Body of pancreas (tissue), 4 donors: ENCODE data around the gene LINC01488. TPM values are rescaled to one million over a fixed set of nuclear protein-coding genes. Genes with fewer than 3 reads are reported as not detected.

Experiments
- ATAC-seq: fragments of 150-250 bp; one replicate; pipeline ENCODE4 v1.9.1; 2016
- DNase-seq, 4 donors: peaks; one replicate each; pipeline ENCODE4 v3.0.0-alpha.2; 2019
- H3K27ac ChIP-seq, 4 donors: fragments of 200-600 bp; sonication (generic); 1 replicate in 3 of 4; 2 replicates in 1 of 4; pipeline versions ENCODE4 v1.5.1 to v1.6.1; 2016 to 2019; ENCODE audit warnings: mild to moderate bottlenecking in 1 of 4, mixed read lengths in 1 of 4, moderate library complexity in 1 of 4
- H3K27me3 ChIP-seq, 2 donors: fragments of 200-600 bp; sonication (generic); one replicate each; pipeline ENCODE4 v1.6.0; 2016; ENCODE audit warnings: mild to moderate bottlenecking in 1 of 2
- H3K36me3 ChIP-seq, 2 donors: fragments of 200-600 bp; sonication (generic); replicated peaks in 1 of 2; 2 replicates each; pipeline ENCODE4 v1.5.1; 2016; ENCODE audit warnings: low read depth in 2 of 2; ENCODE audit not compliant: insufficient read depth in 1 of 2
- H3K4me1 ChIP-seq: fragments of 200-600 bp; sonication (generic); one replicate; pipeline ENCODE4 v1.6.0; 2016
- H3K4me3 ChIP-seq, 2 donors: fragments of 200-600 bp; sonication (generic); 1 replicate in 1 of 2; 2 replicates in 1 of 2; pipeline ENCODE4 v1.5.1; 2016 to 2019
- H3K9me3 ChIP-seq, 3 donors: fragments of 200-600 bp; sonication (generic); 1 replicate in 2 of 3; 2 replicates in 1 of 3; pipeline ENCODE4 v1.5.1; 2016
- POLR2A ChIP-seq, 3 donors: fragments of 450-650 bp; IDR thresholded peaks; one replicate each; pipeline ENCODE4 v1.6.1; 2016; ENCODE audit warnings: antibody characterized with exemption in 3 of 3, mild to moderate bottlenecking in 2 of 3
- WGBS, 2 donors: methylation state at CpG; one replicate each; pipeline ENCODE4 v1.1.5; 2017; 5-methylcytosine and 5-hydroxymethylcytosine counted together
- intact Hi-C: fragments of 100-400 bp; cut with DNase I; formaldehyde crosslinking; loops from one replicate; pipeline ENCODE4 v1.15.1; 2023
- total RNA-seq, 2 donors: library from RNA; depleted of rRNA; stranded (reverse); fragments of >200 nt; gene quantifications; one replicate each; pipeline ENCODE4 v1.1.0, GENCODE V29; 2016
- TF ChIP-seq, protein P1 (sequence below), 7 experiments: fragments of 450-650 bp in 4 of 7; fragments of 200-600 bp in 3 of 7; sonication (generic) in 3 of 7; IDR thresholded peaks; one replicate each; pipeline ENCODE4 v1.5.1; 2016 to 2019; ENCODE audit warnings: antibody characterized with exemption in 7 of 7

Gene LINC01488
- total RNA-seq, 2 donors from 2014 or later, result not detected

DNA sequence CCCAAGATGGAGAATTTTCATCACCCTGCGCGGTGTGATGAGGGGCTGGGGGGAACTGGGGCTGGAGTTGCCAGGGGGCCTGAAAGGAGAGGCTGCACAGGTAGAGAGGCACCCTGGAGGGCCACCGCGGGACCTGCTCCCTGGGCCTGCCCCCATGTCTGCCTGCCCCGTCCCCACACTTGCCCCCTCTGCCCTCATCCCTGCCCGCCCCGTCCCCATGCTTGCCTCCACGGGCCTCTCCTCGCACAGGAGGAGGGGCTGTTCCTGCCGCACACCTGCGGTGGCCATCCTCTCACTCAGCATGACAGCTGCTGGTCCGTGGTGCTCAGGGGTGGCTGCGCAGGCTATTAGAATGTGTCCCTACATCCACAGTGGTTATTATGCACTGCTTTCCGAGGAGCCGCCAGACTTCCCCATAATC is 43.5 kb downstream of the LINC01488 start:
- no peaks in the 10 kb centered on the region for H3K36me3 ChIP-seq
- H3K4me3 ChIP-seq, result no peak overlapping the region
- H3K27ac ChIP-seq, result no peak overlapping the region
- H3K9me3 ChIP-seq, result no peaks in the 10 kb centered on the region
- ATAC-seq, result no peak
- no peak for DNase-seq
- H3K27me3 ChIP-seq, result no peaks in the 10 kb centered on the region
- 68 to 80% methylated on average over 10 to 14 of the region's 15 CpGs for WGBS, 2 donors
- no peak for TF ChIP-seq POLR2A (IDR thresholded peaks at IDR 0.05)
- intact Hi-C loops, result no loop called here
- H3K4me1 ChIP-seq, result no peaks in the 10 kb centered on the region

DNA sequence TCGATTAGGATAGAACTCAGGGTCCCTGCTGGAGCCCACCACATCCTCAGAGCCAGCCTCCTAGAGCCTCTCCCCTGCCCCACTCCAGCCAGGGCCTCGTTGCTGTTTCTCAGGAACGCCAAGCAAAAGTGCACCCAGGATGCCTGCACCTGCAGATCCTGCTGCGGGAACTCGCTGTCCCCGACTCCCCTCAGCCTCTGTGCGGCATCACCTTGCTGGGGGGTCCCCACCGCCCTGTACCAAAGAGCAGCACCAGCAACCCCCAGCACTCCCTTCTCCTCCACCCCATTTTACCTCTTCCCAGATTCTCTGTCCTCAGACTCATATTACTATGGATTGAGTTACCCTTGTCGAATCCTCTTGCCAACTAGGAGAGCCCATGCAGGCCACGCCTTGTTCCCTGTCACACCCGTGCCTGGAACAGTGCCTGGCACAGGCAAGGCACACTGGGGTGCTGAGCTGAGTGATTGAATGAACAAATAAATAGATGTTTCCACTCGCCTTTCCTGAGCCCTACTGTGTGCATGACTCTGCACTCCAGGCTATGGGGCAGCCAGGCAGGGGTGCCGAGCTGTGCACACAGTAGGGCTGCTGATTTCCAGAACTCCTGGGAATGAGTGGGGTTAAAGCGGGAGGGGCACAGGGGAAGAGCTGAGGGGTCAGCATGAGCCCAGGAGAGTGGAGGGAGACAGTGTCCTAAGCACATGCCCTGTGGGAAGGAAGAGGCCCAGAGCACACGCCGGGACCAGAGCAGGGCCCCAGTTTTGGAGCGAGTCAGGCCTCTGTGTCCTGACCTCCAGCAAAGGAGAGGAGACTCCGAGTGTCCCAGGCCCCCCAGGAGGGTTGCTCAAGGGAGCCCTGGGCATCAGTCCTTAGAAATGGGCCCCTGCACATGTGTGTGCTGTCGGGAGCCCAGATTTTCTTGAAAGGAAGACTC is 44.3 kb downstream of the LINC01488 start:
- DNase-seq (no peak), ATAC-seq (no peak)
- H3K27me3 ChIP-seq, result no peaks in the 10 kb centered on the region
- no peaks in the 10 kb centered on the region for H3K9me3 ChIP-seq
- no peak overlapping the region for H3K4me3 ChIP-seq
- H3K4me1 ChIP-seq, result no peaks in the 10 kb centered on the region
- H3K36me3 ChIP-seq, result no peaks in the 10 kb centered on the region
- TF ChIP-seq, protein P1, sequence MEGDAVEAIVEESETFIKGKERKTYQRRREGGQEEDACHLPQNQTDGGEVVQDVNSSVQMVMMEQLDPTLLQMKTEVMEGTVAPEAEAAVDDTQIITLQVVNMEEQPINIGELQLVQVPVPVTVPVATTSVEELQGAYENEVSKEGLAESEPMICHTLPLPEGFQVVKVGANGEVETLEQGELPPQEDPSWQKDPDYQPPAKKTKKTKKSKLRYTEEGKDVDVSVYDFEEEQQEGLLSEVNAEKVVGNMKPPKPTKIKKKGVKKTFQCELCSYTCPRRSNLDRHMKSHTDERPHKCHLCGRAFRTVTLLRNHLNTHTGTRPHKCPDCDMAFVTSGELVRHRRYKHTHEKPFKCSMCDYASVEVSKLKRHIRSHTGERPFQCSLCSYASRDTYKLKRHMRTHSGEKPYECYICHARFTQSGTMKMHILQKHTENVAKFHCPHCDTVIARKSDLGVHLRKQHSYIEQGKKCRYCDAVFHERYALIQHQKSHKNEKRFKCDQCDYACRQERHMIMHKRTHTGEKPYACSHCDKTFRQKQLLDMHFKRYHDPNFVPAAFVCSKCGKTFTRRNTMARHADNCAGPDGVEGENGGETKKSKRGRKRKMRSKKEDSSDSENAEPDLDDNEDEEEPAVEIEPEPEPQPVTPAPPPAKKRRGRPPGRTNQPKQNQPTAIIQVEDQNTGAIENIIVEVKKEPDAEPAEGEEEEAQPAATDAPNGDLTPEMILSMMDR (IDR thresholded peaks at IDR 0.05), result no peak
- TF ChIP-seq POLR2A (IDR thresholded peaks at IDR 0.05), result no peak
- WGBS, 2 donors, result 60 to 61% methylated on average over 16 to 17 of the region's 19 CpGs
- intact Hi-C loops, result no loop called here
- no peak overlapping the region for H3K27ac ChIP-seq

DNA sequence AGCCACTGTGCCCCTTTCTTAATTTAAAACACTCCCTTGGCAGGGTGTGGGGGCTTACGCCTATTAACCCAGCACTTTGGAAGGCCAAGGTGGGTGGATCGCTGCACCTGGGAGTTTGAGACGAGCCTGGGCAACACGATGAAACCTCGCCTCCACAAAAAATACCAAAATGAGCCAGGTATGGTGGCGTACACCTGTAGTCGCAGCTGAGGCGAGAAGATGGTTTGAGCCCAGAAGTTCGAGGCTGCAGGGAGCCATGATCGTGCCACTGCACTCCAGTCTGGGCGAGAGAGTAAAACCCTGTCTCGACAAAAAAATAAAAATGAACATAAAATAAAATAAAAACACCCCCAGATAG is 45.0 kb downstream of the LINC01488 start:
- ATAC-seq, result no peak

DNA sequence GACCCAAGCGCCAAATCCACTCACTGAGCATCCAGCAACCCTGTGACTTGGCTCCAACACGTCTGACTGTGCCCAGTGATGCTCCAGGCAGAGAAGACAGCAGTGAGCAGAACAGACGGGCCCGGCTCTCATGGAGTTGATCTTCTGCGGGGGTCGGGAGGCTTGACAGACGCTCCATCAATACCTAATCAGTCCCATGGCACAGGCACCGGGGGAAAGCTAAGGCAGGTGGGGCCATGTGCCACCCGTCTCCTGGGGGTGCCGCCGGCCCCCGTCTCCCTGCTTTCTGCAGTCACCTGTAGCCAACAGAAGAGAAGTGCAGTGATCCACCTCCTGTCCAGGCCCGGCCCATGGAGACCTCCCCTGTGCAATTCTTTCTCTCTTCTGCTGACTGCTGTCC is 47.5 kb downstream of the LINC01488 start:
- no peak for DNase-seq
- H3K27ac ChIP-seq, result no peak overlapping the region
- TF ChIP-seq POLR2A (IDR thresholded peaks at IDR 0.05), result no peak
- TF ChIP-seq, protein P1 (IDR thresholded peaks at IDR 0.05), result no peak
- no peaks in the 10 kb centered on the region for H3K4me1 ChIP-seq
- 76 to 77% methylated on average over 3 to 13 of the region's 13 CpGs for whole genome bisulfite sequencing, 2 donors
- H3K36me3 ChIP-seq, result no peaks in the 10 kb centered on the region
- no peaks in the 10 kb centered on the region for H3K9me3 ChIP-seq
- no peak for ATAC-seq
- no peaks in the 10 kb centered on the region for H3K27me3 ChIP-seq
- no peak overlapping the region for H3K4me3 ChIP-seq
- intact Hi-C loops, result no loop called here

More for the DNA sequence above, 45.0 kb downstream of the LINC01488 start:
- no peaks in the 10 kb centered on the region for H3K9me3 ChIP-seq
- H3K4me1 ChIP-seq, result no peaks in the 10 kb centered on the region
- WGBS, 2 donors, result 83 to 85% methylated on average over 11 to 12 of the region's 12 CpGs
- H3K27ac ChIP-seq, result no peak overlapping the region
- no peak overlapping the region for H3K4me3 ChIP-seq
- H3K36me3 ChIP-seq, result no peaks in the 10 kb centered on the region
- TF ChIP-seq, protein P1 (IDR thresholded peaks at IDR 0.05), result no peak
- TF ChIP-seq POLR2A (IDR thresholded peaks at IDR 0.05), result no peak
- DNase-seq, result no peak
- no peaks in the 10 kb centered on the region for H3K27me3 ChIP-seq
- intact Hi-C loops, result no loop called here

DNA sequence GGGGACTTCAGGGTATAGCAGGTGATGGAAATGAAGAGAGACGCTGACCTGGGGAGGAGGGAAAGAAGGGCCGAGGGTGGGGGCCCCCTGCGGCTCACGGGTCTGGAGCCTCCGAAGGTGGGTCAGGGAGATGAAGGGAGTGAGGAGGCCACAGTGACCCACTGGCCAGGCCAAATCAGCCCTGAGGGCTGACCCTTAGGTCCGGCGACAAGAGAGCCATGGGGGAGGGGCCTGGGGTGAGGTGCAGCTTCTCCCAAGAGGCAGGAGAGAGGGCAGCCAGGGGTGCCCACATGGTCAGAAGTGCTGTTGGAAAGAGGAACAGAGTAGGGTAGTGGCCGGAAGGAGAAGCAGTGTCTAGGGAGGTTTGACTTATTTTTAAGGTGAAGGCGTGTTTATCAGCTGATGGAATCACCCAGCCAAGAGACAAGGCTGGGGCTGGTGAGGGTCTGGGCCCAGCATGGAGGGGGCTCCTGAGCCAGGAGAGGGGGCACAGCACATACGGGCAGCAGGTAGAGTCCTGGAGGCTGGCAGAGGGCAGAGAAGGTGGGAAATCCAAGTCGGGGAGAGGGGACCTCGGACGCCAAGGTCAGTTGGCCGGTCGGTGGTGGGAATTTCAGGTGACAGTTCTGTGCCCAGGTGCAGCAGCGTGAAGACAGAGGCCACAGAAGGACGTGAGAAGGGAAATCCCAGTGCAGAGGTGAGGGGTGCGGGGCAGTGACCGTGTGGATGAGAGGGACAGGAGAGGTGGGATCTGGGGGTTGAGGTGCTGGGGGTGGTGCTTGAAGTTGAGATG is 49.0 kb downstream of the LINC01488 start:
- Histone ChIP-seq H3K4me3 (no peak overlapping the region), H3K9me3 (no peaks in the 10 kb centered on the region), H3K36me3 (no peaks in the 10 kb centered on the region), H3K27me3 (no peaks in the 10 kb centered on the region), H3K4me1 (no peaks in the 10 kb centered on the region), H3K27ac (no peak overlapping the region)
- TF ChIP-seq, protein P1 (IDR thresholded peaks at IDR 0.05), result no peak
- TF ChIP-seq POLR2A (IDR thresholded peaks at IDR 0.05), result no peak
- DNase-seq (peak in 1 of 4 donors; percentile 11), ATAC-seq (no peak)
- WGBS, 2 donors, result 64 to 69% methylated on average over 19 of the region's 19 CpGs
- intact Hi-C loops, result no loop called here
